ENCODE measurements around the gene PITPNC1.
"Not testable (repeated sequence)": the region's sequence is repeated elsewhere in the genome, so short reads cannot be mapped to it uniquely, and the experiment has no call there.

The PITPNC1 gene

GRCh38 chr17:67430515-67430914, 53.4 kb downstream of the PITPNC1 start:
- in situ Hi-C loops (cut with MboI; ENCODE audit: low sequenced_read_pairs): not testable (repeated sequence)

- in situ Hi-C loops (cut with MboI; ENCODE audit: low sequenced_read_pairs): no loop called here
Observed at GRCh38 chr17:67431249-67432015, 54.4 kb downstream of the PITPNC1 start.

DNA sequence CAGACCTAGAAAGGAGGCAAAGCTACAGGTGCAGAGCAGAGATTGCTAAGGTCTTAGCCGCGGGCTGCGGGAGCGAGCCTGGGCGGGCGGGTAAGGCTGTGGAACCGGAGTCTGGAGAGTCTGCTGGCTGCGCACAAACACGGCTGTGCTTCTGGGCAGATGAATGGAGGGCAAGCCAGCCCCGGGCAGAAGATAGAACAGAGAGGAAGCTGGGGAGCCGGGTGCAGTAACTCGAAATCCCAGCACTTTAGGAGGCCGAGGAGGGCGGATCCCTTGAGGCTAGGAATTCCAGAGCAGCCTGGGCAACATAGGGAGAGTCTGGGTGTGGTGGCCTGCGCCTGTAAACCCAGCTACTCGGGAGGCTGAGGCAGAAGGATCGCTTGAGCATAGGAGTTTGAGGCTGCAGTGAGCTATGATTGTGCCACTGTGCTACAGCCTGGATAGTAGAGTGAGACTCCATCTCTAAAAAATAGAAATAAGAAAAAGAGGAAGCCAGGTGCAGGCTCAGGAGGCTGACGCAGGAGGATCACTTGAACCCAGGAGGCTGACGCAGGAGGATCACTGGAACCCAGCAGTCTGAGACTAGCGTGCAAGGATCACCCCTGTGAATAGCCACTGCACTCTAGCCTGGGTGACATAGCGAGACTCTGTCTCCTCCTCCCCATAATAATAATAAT, 56.3 kb downstream of the PITPNC1 start:
- in situ Hi-C loops (cut with MboI; ENCODE audit: low sequenced_read_pairs): no loop called here

- in situ Hi-C loops (cut with MboI; ENCODE audit: low sequenced_read_pairs): no loop called here
Observed at GRCh38 chr17:67434061-67434525, 57.0 kb downstream of the PITPNC1 start.

- in situ Hi-C loops (cut with MboI; ENCODE audit: low sequenced_read_pairs): no loop called here
Observed at GRCh38 chr17:67435122-67435521, 58.0 kb downstream of the PITPNC1 start.

DNA sequence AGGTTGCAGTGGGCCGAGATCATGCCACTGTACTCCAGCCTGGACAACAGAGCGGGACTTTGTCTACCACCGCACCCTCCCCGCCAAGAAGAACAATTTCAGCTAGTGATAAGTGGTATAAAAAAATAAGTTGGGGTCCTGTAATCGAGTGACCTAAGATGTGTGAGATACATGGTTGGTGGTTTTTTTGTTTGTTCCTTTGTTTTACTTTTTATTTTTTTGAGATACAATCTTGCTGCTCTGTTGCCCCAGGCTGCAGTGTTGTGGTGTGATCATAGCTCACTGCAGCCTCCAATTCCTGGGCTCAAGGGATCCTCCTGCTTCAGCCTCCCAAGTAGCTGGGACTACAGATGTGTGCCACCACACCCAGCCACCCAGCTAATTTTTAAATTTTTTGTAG, 58.7 kb downstream of the PITPNC1 start:
- in situ Hi-C loops (cut with MboI; ENCODE audit: low sequenced_read_pairs): no loop called here

DNA sequence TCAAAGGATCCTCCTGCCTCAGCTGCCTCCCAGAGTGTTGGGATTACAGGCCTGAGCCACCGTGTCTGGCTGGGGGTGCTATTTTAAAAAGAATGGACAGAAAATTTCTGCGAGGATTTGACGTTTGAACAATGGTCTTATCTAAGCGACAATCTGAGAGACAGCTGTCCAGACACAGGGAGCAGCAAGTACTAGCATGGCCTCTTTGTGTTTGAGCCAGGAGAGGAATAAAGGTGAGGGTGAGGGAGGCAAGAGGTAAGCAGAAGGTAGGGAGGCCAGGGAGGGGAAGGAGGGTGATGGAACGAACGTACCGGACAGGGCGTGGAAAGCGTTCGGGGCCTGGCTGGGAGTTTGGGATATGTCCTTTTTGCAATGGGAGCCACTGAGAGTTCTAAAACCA, 59.2 kb downstream of the PITPNC1 start:
- in situ Hi-C loops (cut with MboI; ENCODE audit: low sequenced_read_pairs): no loop called here

DNA sequence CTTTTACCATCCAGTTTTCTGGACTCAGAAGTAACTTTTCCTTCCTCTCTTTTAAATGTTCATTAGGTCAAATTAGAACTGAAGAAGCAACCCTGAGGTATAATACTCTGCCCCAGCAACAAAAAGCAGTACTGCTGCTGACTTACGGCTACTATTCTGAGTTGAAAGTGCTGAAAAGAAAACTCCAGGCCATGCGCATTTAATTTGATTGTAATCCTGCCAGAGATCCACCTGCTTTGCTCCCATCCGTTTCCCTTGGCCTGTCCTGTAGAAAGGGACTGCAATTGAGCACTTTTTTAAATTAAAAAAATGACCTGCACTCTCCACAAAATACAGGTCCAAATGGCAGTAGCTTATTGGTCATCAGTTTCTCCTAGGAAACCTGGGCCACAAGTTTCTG, 61.6 kb downstream of the PITPNC1 start:
- in situ Hi-C loops (cut with MboI; ENCODE audit: low sequenced_read_pairs): no loop called here

GRCh38 chr17:67439269-67439668, 62.2 kb downstream of the PITPNC1 start:
- in situ Hi-C loops (cut with MboI; ENCODE audit: low sequenced_read_pairs): no loop called here

- in situ Hi-C loops (cut with MboI; ENCODE audit: low sequenced_read_pairs): no loop called here
Observed at GRCh38 chr17:67440277-67441051, 63.4 kb downstream of the PITPNC1 start.

- in situ Hi-C loops (cut with MboI; ENCODE audit: low sequenced_read_pairs): no loop called here
Observed at GRCh38 chr17:67441052-67441895, 64.2 kb downstream of the PITPNC1 start.

DNA sequence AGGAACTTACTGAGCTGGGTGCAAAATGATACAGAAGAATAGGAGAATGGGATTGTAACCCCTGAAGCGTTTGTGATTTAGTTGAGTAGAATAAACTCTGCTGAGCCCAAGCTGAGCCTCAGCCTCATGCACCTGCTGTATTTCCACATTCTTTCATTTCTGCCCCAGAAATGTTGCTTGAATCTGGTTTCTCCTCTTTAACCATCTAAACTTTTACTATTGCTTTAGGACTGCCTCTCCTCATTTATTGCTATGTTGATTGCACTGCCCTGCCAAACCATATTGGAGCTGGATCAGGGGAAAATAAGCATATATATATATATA, 64.8 kb downstream of the PITPNC1 start:
- in situ Hi-C loops (cut with MboI; ENCODE audit: low sequenced_read_pairs): no loop called here

- in situ Hi-C loops (cut with MboI; ENCODE audit: low sequenced_read_pairs): no loop called here
Observed at GRCh38 chr17:67442787-67443624, 65.9 kb downstream of the PITPNC1 start.

DNA sequence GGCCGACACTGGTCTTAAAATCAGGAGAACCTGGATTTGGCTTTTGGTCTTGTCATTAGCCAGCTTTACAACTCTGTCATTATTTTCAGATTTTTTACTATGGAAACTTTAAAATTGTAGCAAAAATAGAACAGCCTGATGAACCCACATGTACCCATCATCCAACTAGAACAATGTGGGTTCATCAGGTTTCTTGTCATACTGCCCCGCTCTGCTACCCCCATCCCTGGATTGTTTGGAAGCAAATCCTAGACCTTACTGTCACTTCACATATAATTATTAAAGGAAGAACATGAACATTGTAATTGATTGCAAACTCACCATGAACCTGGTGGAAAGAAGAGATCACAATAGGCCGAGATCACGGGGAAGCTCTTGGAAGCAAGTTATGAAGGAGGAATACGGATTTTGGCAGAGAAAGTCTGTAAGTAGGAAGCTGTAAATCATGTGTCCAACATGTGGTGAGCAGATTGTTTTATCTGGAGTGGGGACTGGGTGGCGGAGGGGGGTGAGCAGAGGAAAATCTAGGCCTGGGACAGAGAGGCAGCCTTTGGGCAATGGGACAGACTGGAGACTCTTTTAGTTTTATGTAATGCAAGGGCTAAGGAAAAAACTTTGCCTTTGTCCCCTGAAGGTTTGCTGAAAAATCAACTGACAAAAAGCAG, 67.0 kb downstream of the PITPNC1 start:
- in situ Hi-C loops (cut with MboI; ENCODE audit: low sequenced_read_pairs): no loop called here

DNA sequence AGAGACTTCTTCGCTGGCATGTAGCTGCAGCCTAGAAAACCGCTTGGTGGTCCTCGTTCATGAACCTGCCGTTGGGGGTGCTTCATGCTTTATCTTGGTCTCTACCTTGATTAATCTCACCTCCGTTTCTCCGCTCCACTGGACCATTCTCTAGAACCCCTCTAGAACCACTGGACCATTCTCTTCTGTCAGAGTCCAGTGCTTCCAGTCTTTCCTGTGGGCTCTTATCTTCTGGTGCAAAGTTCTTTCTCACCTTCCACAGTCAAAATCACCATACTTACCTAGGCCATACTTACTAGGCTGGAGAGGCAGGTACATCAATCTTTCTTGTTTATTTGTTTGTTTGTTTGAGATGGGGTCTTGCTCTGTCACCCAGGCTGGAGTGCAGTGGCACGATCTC, 71.4 kb downstream of the PITPNC1 start:
- in situ Hi-C loops (cut with MboI; ENCODE audit: low sequenced_read_pairs): no loop called here

DNA sequence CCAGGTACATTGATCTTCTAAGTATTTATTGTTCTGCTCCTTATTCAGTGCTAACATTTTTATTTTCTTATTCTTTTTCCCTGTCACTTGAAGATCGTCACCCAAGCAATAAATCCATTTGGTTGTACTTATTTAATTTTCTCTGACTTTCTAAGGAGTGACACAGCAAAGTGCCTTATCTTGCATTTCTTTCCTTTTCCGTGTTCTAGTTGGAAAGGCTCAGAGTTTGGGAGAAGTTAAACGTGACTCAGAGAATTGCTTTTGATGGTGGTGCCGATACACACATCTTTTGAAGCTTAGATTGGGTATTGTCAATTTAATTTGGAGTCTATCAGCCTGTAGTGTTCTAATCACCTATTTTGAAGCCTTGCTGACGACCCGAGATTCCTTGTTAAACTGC, 72.0 kb downstream of the PITPNC1 start:
- in situ Hi-C loops (cut with MboI; ENCODE audit: low sequenced_read_pairs): no loop called here

- in situ Hi-C loops (cut with MboI; ENCODE audit: low sequenced_read_pairs): no loop called here
Observed at GRCh38 chr17:67449845-67450755, 73.0 kb downstream of the PITPNC1 start.

Data from hTERT RPE-1 (cell line).